Esophagus muscularis mucosa (tissue), 4 donors: Measurements from ENCODE around the gene LILRB5. TPM values are rescaled to one million over a fixed set of nuclear protein-coding genes. Genes with fewer than 3 reads are reported as not detected.

ENCODE experiments used
- DNase-seq: peaks from one replicate; pipeline ENCODE4 v3.0.0-alpha.2; 2017; ENCODE audit errors: extremely low spot score
- H3K27ac ChIP-seq, 4 donors: fragments of 200-600 bp; sonication (generic); replicated peaks in 1 of 4; 1 replicate in 3 of 4; 2 replicates in 1 of 4; pipeline ENCODE4 v1.5.1; 2016 to 2019; ENCODE audit warnings: mild to moderate bottlenecking in 1 of 4
- H3K27me3 ChIP-seq, 4 donors: fragments of 200-600 bp; sonication (generic); one replicate each; pipeline versions ENCODE4 v1.5.1 to v1.6.0; 2016 to 2019
- H3K36me3 ChIP-seq, 4 donors: fragments of 200-600 bp; sonication (generic); one replicate each; pipeline ENCODE4 v1.5.1; 2016 to 2019
- H3K4me1 ChIP-seq, 4 donors: fragments of 200-600 bp; sonication (generic); one replicate each; pipeline ENCODE4 v1.5.1; 2016 to 2019
- H3K4me3 ChIP-seq, 4 donors: fragments of 200-600 bp; sonication (generic); 1 replicate in 2 of 4; 2 replicates in 2 of 4; pipeline ENCODE4 v1.5.1; 2016 to 2019; ENCODE audit warnings: mild to moderate bottlenecking in 4 of 4, moderate library complexity in 1 of 4
- H3K9me3 ChIP-seq, 4 donors: fragments of 200-600 bp; sonication (generic); 1 replicate in 3 of 4; 2 replicates in 1 of 4; pipeline ENCODE4 v1.5.1; 2016 to 2019
- CTCF ChIP-seq, 3 experiments: fragments of 200-600 bp in 2 of 3; fragments of 450-650 bp in 1 of 3; sonication (generic) in 2 of 3; IDR thresholded peaks; one replicate each; pipeline ENCODE4 v1.5.1; 2017 to 2019; ENCODE audit warnings: antibody characterized with exemption in 3 of 3, mild to moderate bottlenecking in 2 of 3, moderate library complexity in 1 of 3
- EP300 ChIP-seq: sonication (generic); formaldehyde crosslinking; IDR thresholded peaks from one replicate; pipeline ENCODE4 v1.6.1; 2017; ENCODE audit warnings: antibody characterized with exemption
- POLR2A ChIP-seq: fragments of 450-650 bp; IDR thresholded peaks from one replicate; pipeline ENCODE4 v1.6.1; 2017; ENCODE audit warnings: antibody characterized with exemption, moderate library complexity, mild to moderate bottlenecking, low read depth
- POLR2AphosphoS5 ChIP-seq, 2 donors: sonication (generic); formaldehyde crosslinking; IDR thresholded peaks; one replicate each; pipeline ENCODE4 v1.6.1; 2017; ENCODE audit warnings: antibody characterized with exemption in 2 of 2
- whole genome bisulfite sequencing: methylation state at CpG from one replicate; pipeline ENCODE4 v1.1.5; 2018; 5-methylcytosine and 5-hydroxymethylcytosine counted together
- intact Hi-C: fragments of 100-400 bp; cut with DNase I; formaldehyde crosslinking; loops from one replicate; pipeline ENCODE4 v1.15.1; 2023
- total RNA-seq, 4 donors: library from RNA; depleted of rRNA; stranded (reverse); fragments of >200 nt; gene quantifications; one replicate each; pipeline versions ENCODE4 v1.1.0 to v1.2.1, GENCODE V29; 2016

Gene LILRB5
- total RNA-seq, 4 donors from 2014 or later = 16.6 to 26.6 (median 21.4) TPM

- intact Hi-C loops = no loop called here
- DNase-seq = no peak
- Histone ChIP-seq H3K4me1 (no peaks in the 10 kb centered on the region), H3K27me3 (peaks cover 0 to 73% (median 9%) of the 10 kb centered on the region in 4 donors), H3K27ac (no peak overlapping the region), H3K36me3 (no peaks in the 10 kb centered on the region), H3K4me3 (no peak overlapping the region), H3K9me3 (no peaks in the 10 kb centered on the region)
- TF ChIP-seq CTCF (IDR thresholded peaks at IDR 0.05) (no peak), POLR2AphosphoS5 (IDR thresholded peaks at IDR 0.05) (no peak), POLR2A (no peak), EP300 (no peak)
- 85% methylated on average over 11 of the region's 11 CpGs for WGBS
Measured at GRCh38 chr19:54252845-54253244, 4.2 kb downstream of the LILRB5 start.

- H3K4me3 ChIP-seq = no peak overlapping the region
- intact Hi-C loops = no loop called here
- TF ChIP-seq POLR2A (no peak), POLR2AphosphoS5 (IDR thresholded peaks at IDR 0.05) (no peak), EP300 (no peak), CTCF (IDR thresholded peaks at IDR 0.05) (no peak)
Measured at GRCh38 chr19:54252243-54252642, 4.8 kb downstream of the LILRB5 start.

GRCh38 chr19:54248016-54248601 is 9.0 kb downstream of the LILRB5 start:
- H3K4me3 ChIP-seq = no peak overlapping the region
- no peak for TF ChIP-seq CTCF (IDR thresholded peaks at IDR 0.05)
- no peak for TF ChIP-seq EP300
- peak in 1 of 2 donors; percentile 25 for TF ChIP-seq POLR2AphosphoS5 (IDR thresholded peaks at IDR 0.05)
- peak overlapping the region in 1 of 4 donors; percentile 18 for H3K27ac ChIP-seq
- H3K36me3 ChIP-seq = no peaks in the 10 kb centered on the region
- H3K27me3 ChIP-seq = peaks cover 0 to 32% (median 1%) of the 10 kb centered on the region in 4 donors
- H3K4me1 ChIP-seq = no peaks in the 10 kb centered on the region
- DNase-seq = no peak
- intact Hi-C loops = no loop called here
- H3K9me3 ChIP-seq = no peaks in the 10 kb centered on the region
- 55% methylated on average over 8 of the region's 8 CpGs for WGBS

More at GRCh38 chr19:54252243-54252642, 4.8 kb downstream of the LILRB5 start:
- Histone ChIP-seq H3K9me3 (no peaks in the 10 kb centered on the region), H3K4me1 (no peaks in the 10 kb centered on the region), H3K36me3 (no peaks in the 10 kb centered on the region), H3K27me3 (peaks cover 0 to 71% (median 9%) of the 10 kb centered on the region in 4 donors), H3K27ac (no peak overlapping the region)
- no peak for DNase-seq
- WGBS = 86% methylated on average over 6 of the region's 9 CpGs

- H3K36me3 ChIP-seq = no peaks in the 10 kb centered on the region
- H3K9me3 ChIP-seq = no peaks in the 10 kb centered on the region
- TF ChIP-seq POLR2A (no peak), EP300 (no peak), CTCF (IDR thresholded peaks at IDR 0.05) (no peak), POLR2AphosphoS5 (IDR thresholded peaks at IDR 0.05) (no peak)
- no peak overlapping the region for H3K4me3 ChIP-seq
- DNase-seq = peak; percentile 75
- intact Hi-C loops = no loop called here
- peak overlapping the region in 2 of 4 donors; percentile 26 to 35 for H3K27ac ChIP-seq
- 80% methylated on average over 19 of the region's 20 CpGs for WGBS
- no peaks in the 10 kb centered on the region for H3K4me1 ChIP-seq
- H3K27me3 ChIP-seq = peaks cover 0 to 30% (median 0%) of the 10 kb centered on the region in 4 donors
Measured at GRCh38 chr19:54247106-54247930, 9.8 kb downstream of the LILRB5 start.
